Measurements from ENCODE around the gene UBL7. TPM values are rescaled to one million over a fixed set of nuclear protein-coding genes. Genes with fewer than 3 reads are reported as not detected.

The UBL7 gene
- total and polyA plus RNA-seq, 10 of the 15 experiments (the other 5 are each of a cell fraction or from before 2014, with no cell fraction given), result 25.9 to 145 (median 90.1) TPM

- TF ChIP-seq RCOR1 (conservative IDR thresholded peaks at IDR 0.05; ENCODE audit: low read depth, low read length), result peak; percentile 55; the same call in 1 of the 2 replicates
- no peak; the same call in 1 of the 2 replicates for TF ChIP-seq USF2 (IDR thresholded peaks at IDR 0.05; ENCODE audit: borderline replicate concordance, low read depth, low read length)
- peak; percentile 68; the same call in 1 of the 2 replicates for TF ChIP-seq TBL1XR1 (IDR thresholded peaks at IDR 0.05; ENCODE audit: low read depth, low read length)
- TF ChIP-seq CBX3 (IDR thresholded peaks at IDR 0.05; ENCODE audit: borderline replicate concordance, low read depth), result no peak
- TF ChIP-seq CEBPZ (IDR thresholded peaks at IDR 0.05; ENCODE audit: low read depth, low read length), result no peak
- TF ChIP-seq HDAC2 (IDR thresholded peaks at IDR 0.05), result no peak
- no peak for TF ChIP-seq ATF2 (IDR thresholded peaks at IDR 0.05; ENCODE audit: low read length)
- peak; percentile 27; the same call in 1 of the 2 replicates for TF ChIP-seq RAD21 (IDR thresholded peaks at IDR 0.05; ENCODE audit: insufficient read depth, low read depth, low read length)
- no peak for TF ChIP-seq ZBTB4 (CRISPR knock-in tag; IDR thresholded peaks at IDR 0.05)
- peak; percentile 89 to 92 for TF ChIP-seq BHLHE40 (IDR thresholded peaks at IDR 0.05; ENCODE audit: borderline replicate concordance in 1 of 2, low read depth in 2 of 2, low read length in 1 of 2)
- TF ChIP-seq MEF2B (IDR thresholded peaks at IDR 0.05; ENCODE audit: partially characterized antibody, poor library complexity, severe bottlenecking), result peak; percentile 75
- peak; percentile 86 for TF ChIP-seq KLF5 (IDR thresholded peaks at IDR 0.05; ENCODE audit: partially characterized antibody)
- TF ChIP-seq NR2F1 (conservative IDR thresholded peaks at IDR 0.05), result peak; percentile 35; the same call in 1 of the 2 replicates
- no peak for TF ChIP-seq EZH2 (IDR thresholded peaks at IDR 0.05; ENCODE audit: borderline replicate concordance, control insufficient read depth, low read depth, low read length)
- TF ChIP-seq TCF12 (IDR thresholded peaks at IDR 0.05; ENCODE audit: low read depth, low read length), result peak; percentile 66
- TF ChIP-seq HDAC6 (IDR thresholded peaks at IDR 0.05; ENCODE audit: unreplicated experiment), result peak; percentile 65
- TF ChIP-seq ZBTB33 (IDR thresholded peaks at IDR 0.05), result no peak
Measured at GRCh38 chr15:74396445-74397238, 64.3 kb downstream of the UBL7 start (continued).

All from GM12878 (cell line).